AG04449 (cell line): ENCODE measurements around the gene WTAP.
A peak's percentile ranks its signal among the peaks of the same experiment; 100 is the strongest.

Experiments used
- CTCF ChIA-PET: fragments of 350-600 bp; formaldehyde crosslinking; extraction: SDS; loops from one replicate; lab custom pipeline; 2021; ENCODE audit warnings: antibody characterized with exemption; lab: Yijun Ruan, JAX
- POLR2A ChIA-PET: fragments of 400-600, 350-600 bp; formaldehyde crosslinking; extraction: SDS; loops from one replicate; lab custom pipeline; 2020; ENCODE audit warnings: antibody characterized with exemption, inconsistent platforms; lab: Yijun Ruan, JAX
- DNase-seq: peaks from one replicate; pipeline ENCODE4 v3.0.0-alpha.2; 2010; ENCODE audit warnings: low read depth, low spot score
- H3K4me3 ChIP-seq: 2 replicates; pipeline ENCODE4 v1.5.1; 2011; ENCODE audit warnings: low read depth, mild to moderate bottlenecking, control low read depth, low read length
- CTCF ChIP-seq: IDR thresholded peaks from one replicate; pipeline ENCODE4 v1.5.1; 2011; ENCODE audit warnings: mild to moderate bottlenecking, moderate library complexity, low read length, control low read depth, inconsistent platforms; ENCODE audit not compliant: insufficient read depth; ENCODE audit errors: missing control alignments

The WTAP gene

GRCh38 chr6:159761129-159761872 is 34.0 kb downstream of the WTAP start:
- no peak for DNase-seq
- peak overlapping the region; percentile 56 for H3K4me3 ChIP-seq
- ChIA-PET CTCF (interaction anchor here (1.2 to 2.7 kb wide), 2 partner anchors 14 to 70 kb away, joined by 3 to 19 read pairs; no protein-coding TSS in a partner anchor), POLR2A (interaction anchor here (0.9 to 2.3 kb wide), 5 partner anchors 11 to 69 kb away, joined by 3 to 15 read pairs (median 4); partner anchors contain the start of genes SOD2, TCP1 and WTAP)
- TF ChIP-seq CTCF, result no peak

DNA sequence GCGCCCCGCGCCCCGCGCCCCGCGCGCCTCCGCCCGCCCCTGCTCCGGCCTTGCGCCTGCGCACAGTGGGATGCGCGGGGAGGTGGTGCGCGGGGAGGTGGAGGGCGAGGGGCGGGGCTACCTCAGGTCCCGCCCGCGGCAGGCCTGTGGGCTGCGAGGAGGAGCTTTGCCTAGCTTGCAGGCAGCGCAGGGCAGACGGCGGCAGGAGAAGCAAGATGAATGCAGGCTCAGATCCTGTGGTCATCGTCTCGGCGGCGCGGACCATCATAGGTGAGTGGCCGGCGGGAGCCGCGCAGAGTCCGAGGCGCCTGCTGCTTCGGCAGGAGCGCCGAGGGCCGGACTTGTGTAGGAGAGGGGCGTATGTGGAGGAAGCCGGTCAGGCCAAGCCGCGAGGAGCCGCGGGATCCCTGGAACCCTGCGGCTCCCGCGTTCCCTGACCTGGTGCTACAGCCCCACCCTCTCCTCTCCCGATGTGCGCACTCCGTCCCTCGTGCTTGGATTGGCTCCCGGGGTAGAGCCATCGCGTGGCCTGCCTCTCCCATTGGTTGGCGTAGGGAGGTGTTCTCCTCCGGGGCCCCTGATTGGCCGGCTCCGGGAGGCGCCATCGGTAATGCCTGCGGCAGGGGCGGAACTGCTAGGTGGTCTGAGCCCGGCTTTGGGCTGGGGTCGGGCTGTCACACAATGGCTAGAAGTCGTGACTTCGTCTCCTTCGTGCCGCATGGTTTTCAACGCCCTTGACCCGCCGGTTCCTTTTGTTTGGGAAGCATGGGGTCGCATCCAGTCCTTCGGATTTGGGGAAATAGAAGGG is 34.8 kb downstream of the WTAP start, which contains the start of gene ACAT2:
Gene ACAT2, plus strand, starts transcription at position 173 of the 808 bp plus-strand sequence. Its CDS starts 43 bp downstream, at position 216.
- POLR2A ChIA-PET, result interaction anchor here (1.0 to 2.3 kb wide), 2 partner anchors 35 to 70 kb away, joined by 4 to 15 read pairs; partner anchors contain the start of genes SOD2 and WTAP
- no peak for TF ChIP-seq CTCF
- CTCF ChIA-PET, result interaction anchor here (1.2 to 2.7 kb wide), 2 partner anchors 15 to 71 kb away, joined by 3 to 19 read pairs; no protein-coding TSS in a partner anchor

DNA sequence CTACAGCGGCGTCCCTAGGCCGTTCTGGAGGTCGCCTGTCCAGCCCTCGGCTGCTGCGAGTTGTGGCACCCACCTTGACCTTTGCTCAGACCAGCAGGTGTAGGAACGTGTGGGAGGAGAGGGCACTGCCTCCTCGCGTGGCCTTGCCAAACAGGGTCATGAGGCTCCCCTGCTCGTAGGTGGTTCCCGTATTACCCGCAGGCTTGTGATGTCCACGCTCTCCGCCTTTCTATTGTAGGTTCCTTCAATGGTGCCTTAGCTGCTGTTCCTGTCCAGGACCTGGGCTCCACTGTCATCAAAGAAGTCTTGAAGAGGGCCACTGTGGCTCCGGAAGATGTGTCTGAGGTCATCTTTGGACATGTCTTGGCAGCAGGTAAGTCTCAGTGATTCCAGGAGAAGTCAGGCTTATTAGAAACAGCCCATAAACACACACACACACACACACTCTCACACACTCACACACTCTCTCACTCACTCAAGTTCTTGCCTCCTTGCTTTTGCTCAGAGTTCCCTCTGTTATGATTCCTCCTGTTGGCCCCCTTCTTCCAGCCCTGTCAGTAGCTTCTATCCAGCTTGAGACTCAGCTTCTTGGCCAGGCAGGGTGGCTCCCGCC is 35.5 kb downstream of the WTAP start:
- DNase-seq, result no peak
- CTCF ChIA-PET, result interaction anchor here (0.9 to 1.9 kb wide), 2 partner anchors 42 to 71 kb away, joined by 3 to 6 read pairs; no protein-coding TSS in a partner anchor
- POLR2A ChIA-PET, result no interaction called here
- H3K4me3 ChIP-seq, result peak overlapping the region; percentile 92
- no peak for TF ChIP-seq CTCF

More for the DNA sequence above, 34.8 kb downstream of the WTAP start, which contains the start of gene ACAT2:
- peak within 1 kb of the TSS; percentile 92 for H3K4me3 ChIP-seq
- DNase-seq, result peak; percentile 61

- DNase-seq, result no peak
- CTCF ChIA-PET, result no interaction called here
- no peak for TF ChIP-seq CTCF
- POLR2A ChIA-PET, result no interaction called here
- no peak overlapping the region for H3K4me3 ChIP-seq
Measured at GRCh38 chr6:159766906-159767305, 39.6 kb downstream of the WTAP start.

DNA sequence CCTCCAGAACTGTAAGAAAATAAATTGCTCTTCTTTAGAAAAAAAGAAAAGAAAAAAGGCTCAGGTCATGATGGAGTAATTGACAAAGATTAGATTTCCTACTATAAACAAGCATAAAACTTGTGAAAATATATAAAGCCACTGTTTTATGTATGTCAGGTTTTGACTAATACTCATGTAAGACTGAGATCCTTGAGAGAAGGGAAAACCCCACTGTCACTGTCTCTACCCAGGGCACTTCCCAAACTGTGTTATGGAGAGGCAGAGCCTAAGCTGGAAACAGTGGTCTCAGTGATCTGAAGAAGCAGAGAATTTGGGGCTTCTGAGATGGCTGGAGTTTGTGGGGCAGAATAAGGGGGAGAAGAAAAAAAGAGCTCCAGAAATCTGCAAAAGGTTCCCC is 42.2 kb downstream of the WTAP start:
- CTCF ChIA-PET, result interaction anchor here (2.2 kb wide), 1 partner anchor 78 kb away, joined by 5 read pairs; no protein-coding TSS in a partner anchor
- DNase-seq, result no peak
- no peak for TF ChIP-seq CTCF
- POLR2A ChIA-PET, result no interaction called here
- H3K4me3 ChIP-seq, result no peak overlapping the region
